NT2/D1 (cell line): ENCODE results near the gene MTRF1.

ENCODE experiments used
- DNase-seq: peaks from one replicate; pipeline ENCODE4 v3.0.0-alpha.2; 2011; ENCODE audit warnings: low read depth, low spot score
- H3K27me3 ChIP-seq: 2 replicates; pipeline ENCODE4 v1.6.0; 2011; ENCODE audit warnings: mild to moderate bottlenecking; ENCODE audit not compliant: insufficient read length, insufficient read depth
- H3K36me3 ChIP-seq: 2 replicates; pipeline ENCODE4 v1.6.1; 2011; ENCODE audit warnings: mild to moderate bottlenecking, low read length, mixed read lengths; ENCODE audit not compliant: insufficient read depth, insufficient read length
- H3K4me1 ChIP-seq: 2 replicates; pipeline ENCODE4 v1.5.1; 2011; ENCODE audit not compliant: insufficient read depth, insufficient read length
- H3K4me3 ChIP-seq: 2 replicates; pipeline ENCODE4 v1.5.1; 2011; ENCODE audit warnings: low read depth; ENCODE audit not compliant: insufficient read length
- H3K9ac ChIP-seq: 2 replicates; pipeline ENCODE4 v1.6.0; 2011; ENCODE audit warnings: low read depth; ENCODE audit not compliant: insufficient read length
- H3K9me3 ChIP-seq: 2 replicates; pipeline ENCODE4 v1.5.1; 2011; ENCODE audit warnings: mild to moderate bottlenecking, low read length; ENCODE audit not compliant: insufficient read depth
- SUZ12 ChIP-seq: IDR thresholded peaks from 2 replicates; pipeline ENCODE4 v1.6.1; 2011; ENCODE audit not compliant: insufficient read length, insufficient read depth; ENCODE audit errors: extremely low read depth
- YY1 ChIP-seq: IDR thresholded peaks from 2 replicates; pipeline ENCODE4 v1.6.1; 2011; ENCODE audit not compliant: insufficient read length, insufficient read depth
- ZNF274 ChIP-seq: IDR thresholded peaks from 2 replicates; pipeline ENCODE4 v1.6.1; 2011; ENCODE audit warnings: mild to moderate bottlenecking, low read depth, low read length

MTRF1 gene

DNA sequence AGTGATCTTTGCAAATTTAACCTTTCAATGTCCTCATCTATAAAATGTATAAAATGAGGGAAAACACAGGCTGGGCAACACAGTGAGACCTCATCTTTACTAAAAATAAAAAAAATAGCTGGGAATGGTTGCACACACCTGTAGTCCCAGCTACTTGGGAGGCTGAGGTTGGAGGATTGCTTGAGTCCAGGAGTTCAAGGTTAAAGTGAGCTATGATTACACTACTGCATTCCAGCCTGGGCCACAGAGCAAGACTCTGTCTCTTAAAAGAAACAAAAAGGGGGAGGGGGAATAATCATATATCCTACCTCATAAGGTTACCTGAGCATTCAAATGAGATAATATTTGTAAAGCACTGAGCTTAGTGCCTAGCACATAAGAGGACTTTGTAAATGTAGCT, 5.8 kb downstream of the MTRF1 start:
- no peak for DNase-seq
- H3K4me3 ChIP-seq = no peak overlapping the region
- TF ChIP-seq ZNF274 = no peak
- no peak for TF ChIP-seq YY1
- no peak for TF ChIP-seq SUZ12
- no peaks in the 10 kb centered on the region for H3K9me3 ChIP-seq
- H3K9ac ChIP-seq = no peak overlapping the region
- peaks cover 57% of the 10 kb centered on the region for H3K36me3 ChIP-seq
- H3K27me3 ChIP-seq = no peaks in the 10 kb centered on the region
- no peaks in the 10 kb centered on the region for H3K4me1 ChIP-seq

DNA sequence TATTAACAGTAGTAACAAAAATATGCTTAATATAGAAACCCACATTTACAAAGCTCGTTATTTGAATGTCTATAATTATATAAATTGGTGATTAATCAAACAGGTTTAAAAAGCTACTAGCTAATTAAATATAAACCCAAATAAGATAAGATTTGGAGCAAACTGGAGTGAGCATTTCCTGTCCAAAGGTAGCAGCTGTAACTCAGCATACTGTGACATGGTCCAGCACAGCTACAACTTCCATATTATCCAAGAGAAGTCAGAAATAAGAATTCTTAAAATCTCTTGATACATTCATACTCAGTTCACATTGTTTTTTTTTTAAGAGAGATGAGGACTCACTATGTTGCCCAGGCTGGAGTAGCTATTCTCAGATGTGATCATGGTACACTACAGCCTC, 8.5 kb downstream of the MTRF1 start:
- no peak overlapping the region for H3K9ac ChIP-seq
- no peak overlapping the region for H3K4me3 ChIP-seq
- H3K9me3 ChIP-seq = no peaks in the 10 kb centered on the region
- H3K4me1 ChIP-seq = no peaks in the 10 kb centered on the region
- no peaks in the 10 kb centered on the region for H3K27me3 ChIP-seq
- peaks cover 55% of the 10 kb centered on the region for H3K36me3 ChIP-seq
- TF ChIP-seq YY1 (no peak), SUZ12 (no peak), ZNF274 (no peak)
- no peak for DNase-seq

DNA sequence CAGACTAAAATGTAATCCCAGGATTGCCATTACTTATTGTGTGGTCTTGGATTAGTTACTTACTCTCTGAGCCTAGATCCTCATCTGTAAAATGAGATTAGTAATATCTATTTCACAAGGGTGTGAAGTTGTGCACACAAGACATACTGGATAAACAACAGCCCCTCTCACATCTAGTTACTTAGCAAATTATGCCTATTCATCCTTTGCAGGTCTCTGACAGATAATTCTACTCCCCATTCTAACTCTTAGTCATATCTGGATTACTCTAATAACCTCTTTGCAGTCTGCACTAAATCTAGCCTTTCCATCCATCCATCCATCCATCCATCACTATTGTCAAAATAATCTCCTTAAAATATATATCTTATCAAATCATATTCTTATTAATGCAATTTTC, 12.4 kb downstream of the MTRF1 start:
- Histone ChIP-seq H3K36me3 (peaks cover 54% of the 10 kb centered on the region), H3K4me1 (no peaks in the 10 kb centered on the region), H3K9ac (no peak overlapping the region), H3K9me3 (no peaks in the 10 kb centered on the region), H3K4me3 (no peak overlapping the region), H3K27me3 (no peaks in the 10 kb centered on the region)
- TF ChIP-seq SUZ12 = no peak
- TF ChIP-seq YY1 = no peak
- no peak for TF ChIP-seq ZNF274
- DNase-seq = no peak

DNA sequence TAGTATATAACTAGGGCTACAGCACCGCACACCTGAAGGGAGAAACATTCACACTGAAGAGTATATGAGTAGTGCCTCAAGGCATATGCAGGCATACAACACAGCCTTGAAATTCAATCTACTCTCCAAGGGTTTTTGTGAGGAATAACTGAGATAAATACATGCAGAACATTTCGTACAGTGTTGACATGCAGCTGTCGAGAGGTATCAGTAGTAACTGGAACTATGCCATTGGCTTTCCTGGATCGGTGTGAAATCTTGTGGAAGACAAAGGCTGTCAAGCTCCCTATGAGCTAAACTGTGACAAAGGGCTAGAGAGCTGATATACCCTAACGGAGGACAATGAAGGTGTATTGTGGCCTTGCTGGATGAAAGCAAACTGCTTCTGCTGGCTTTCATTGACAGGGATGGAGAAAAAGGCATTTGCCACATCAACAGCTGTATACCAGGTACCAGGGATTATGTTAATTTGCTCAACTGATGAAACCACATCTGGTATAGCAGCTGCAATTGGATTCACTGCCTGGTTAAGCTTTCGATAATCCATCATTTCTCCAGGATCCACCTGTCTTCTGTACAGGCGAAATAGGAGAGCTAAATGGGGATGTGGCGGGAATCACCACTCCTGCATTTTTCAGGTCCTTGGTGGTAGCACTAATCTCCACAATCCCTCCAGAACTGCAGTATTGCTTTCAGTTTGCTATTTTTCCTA, 16.3 kb downstream of the MTRF1 start:
- DNase-seq = no peak
- no peak overlapping the region for H3K4me3 ChIP-seq
- TF ChIP-seq YY1 (no peak), SUZ12 (no peak), ZNF274 (no peak)

DNA sequence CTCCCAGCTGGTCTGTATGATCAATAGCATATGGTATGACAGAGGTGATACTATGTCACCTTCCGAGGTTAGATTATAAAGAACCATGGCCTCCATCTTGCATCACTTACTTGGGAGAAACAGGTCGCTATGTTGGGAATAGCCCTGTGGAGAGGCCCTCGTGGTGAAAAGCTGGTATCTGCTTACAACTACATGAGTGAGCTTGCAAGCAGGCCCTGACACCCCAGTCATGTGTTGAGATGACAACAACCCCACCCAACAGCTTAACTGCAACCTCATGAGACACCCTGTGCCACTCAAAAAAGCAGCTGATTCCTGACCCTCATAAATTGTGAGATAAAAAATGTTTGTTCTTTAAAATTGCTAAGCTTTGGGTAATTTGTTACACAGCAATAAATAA, 18.8 kb downstream of the MTRF1 start:
- H3K4me3 ChIP-seq = no peak overlapping the region
- H3K9me3 ChIP-seq = no peaks in the 10 kb centered on the region
- no peak for DNase-seq
- no peak for TF ChIP-seq SUZ12
- no peak for TF ChIP-seq ZNF274
- no peak for TF ChIP-seq YY1
- peaks cover 22% of the 10 kb centered on the region for H3K36me3 ChIP-seq
- H3K9ac ChIP-seq = no peak overlapping the region
- H3K27me3 ChIP-seq = no peaks in the 10 kb centered on the region
- no peaks in the 10 kb centered on the region for H3K4me1 ChIP-seq

More for the DNA sequence above, 16.3 kb downstream of the MTRF1 start:
- Histone ChIP-seq H3K9ac (no peak overlapping the region), H3K9me3 (no peaks in the 10 kb centered on the region), H3K36me3 (peaks cover 29% of the 10 kb centered on the region), H3K4me1 (no peaks in the 10 kb centered on the region), H3K27me3 (no peaks in the 10 kb centered on the region)

DNA sequence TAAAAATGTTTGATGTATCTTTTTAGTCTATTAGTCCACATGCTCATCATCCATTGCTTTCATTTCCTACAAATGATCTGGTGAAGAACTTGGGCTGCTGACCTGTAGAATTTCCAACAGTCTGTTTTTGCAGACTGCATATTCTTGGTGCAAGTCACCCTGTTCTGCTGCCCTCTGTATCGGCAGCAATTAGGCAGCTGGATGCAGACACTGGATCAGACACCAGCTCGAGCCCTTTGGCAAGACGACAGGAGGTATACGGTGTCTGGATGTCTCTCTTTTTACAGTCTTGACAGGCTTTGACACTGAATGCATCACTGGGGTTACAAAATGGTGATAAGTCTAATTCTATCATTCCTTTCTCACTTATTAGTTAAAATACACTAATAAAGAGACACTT, 21.8 kb downstream of the MTRF1 start:
- Histone ChIP-seq H3K36me3 (peaks cover 8% of the 10 kb centered on the region), H3K9ac (no peak overlapping the region), H3K4me1 (no peaks in the 10 kb centered on the region), H3K4me3 (no peak overlapping the region), H3K9me3 (no peaks in the 10 kb centered on the region), H3K27me3 (no peaks in the 10 kb centered on the region)
- TF ChIP-seq ZNF274 = no peak
- no peak for TF ChIP-seq SUZ12
- no peak for TF ChIP-seq YY1
- DNase-seq = no peak

DNA sequence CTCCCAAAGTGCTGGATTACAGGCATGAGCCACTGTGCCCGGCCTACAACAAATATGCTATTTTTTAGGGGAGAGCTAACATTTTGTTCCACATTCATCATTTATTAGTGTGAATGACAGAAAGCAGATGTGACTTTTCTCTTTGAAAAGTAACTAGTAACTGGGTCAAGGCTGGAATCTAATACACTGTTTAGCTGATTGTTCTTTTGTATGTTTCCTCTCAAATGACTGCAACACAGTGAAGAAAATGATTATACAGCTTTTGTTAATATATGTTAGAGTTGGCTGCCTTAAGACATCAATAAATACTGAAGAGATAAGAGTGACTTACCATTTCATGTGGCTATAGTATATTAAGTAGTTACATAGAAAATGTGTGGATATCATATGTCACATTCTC, 27.0 kb downstream of the MTRF1 start:
- Histone ChIP-seq H3K4me3 (no peak overlapping the region), H3K9ac (no peak overlapping the region), H3K36me3 (peaks cover 14% of the 10 kb centered on the region), H3K4me1 (no peaks in the 10 kb centered on the region), H3K9me3 (no peaks in the 10 kb centered on the region), H3K27me3 (no peaks in the 10 kb centered on the region)
- no peak for TF ChIP-seq YY1
- TF ChIP-seq SUZ12 = no peak
- no peak for TF ChIP-seq ZNF274
- DNase-seq = no peak
